ENCODE data around the gene FGFRL1.
A peak's percentile ranks its signal among the peaks of the same experiment; 100 is the strongest.

FGFRL1 gene

GRCh38 chr4:1060621-1061020 lies 49.2 kb downstream of the FGFRL1 start:
- TF ChIP-seq, protein P1, sequence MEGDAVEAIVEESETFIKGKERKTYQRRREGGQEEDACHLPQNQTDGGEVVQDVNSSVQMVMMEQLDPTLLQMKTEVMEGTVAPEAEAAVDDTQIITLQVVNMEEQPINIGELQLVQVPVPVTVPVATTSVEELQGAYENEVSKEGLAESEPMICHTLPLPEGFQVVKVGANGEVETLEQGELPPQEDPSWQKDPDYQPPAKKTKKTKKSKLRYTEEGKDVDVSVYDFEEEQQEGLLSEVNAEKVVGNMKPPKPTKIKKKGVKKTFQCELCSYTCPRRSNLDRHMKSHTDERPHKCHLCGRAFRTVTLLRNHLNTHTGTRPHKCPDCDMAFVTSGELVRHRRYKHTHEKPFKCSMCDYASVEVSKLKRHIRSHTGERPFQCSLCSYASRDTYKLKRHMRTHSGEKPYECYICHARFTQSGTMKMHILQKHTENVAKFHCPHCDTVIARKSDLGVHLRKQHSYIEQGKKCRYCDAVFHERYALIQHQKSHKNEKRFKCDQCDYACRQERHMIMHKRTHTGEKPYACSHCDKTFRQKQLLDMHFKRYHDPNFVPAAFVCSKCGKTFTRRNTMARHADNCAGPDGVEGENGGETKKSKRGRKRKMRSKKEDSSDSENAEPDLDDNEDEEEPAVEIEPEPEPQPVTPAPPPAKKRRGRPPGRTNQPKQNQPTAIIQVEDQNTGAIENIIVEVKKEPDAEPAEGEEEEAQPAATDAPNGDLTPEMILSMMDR (IDR thresholded peaks at IDR 0.05; ENCODE audit: low read length, missing control alignments) = no peak
- no peak for DNase-seq (ENCODE audit: low read depth)
- no peak overlapping the region for H3K4me3 ChIP-seq (replicated peaks; ENCODE audit: low read depth, low read length)

GRCh38 chr4:1061056-1061700 lies 49.8 kb downstream of the FGFRL1 start:
- TF ChIP-seq, protein P1 (IDR thresholded peaks at IDR 0.05; ENCODE audit: low read length, missing control alignments) = no peak
- DNase-seq (ENCODE audit: low read depth) = no peak

GRCh38 chr4:1061760-1062159 lies 50.3 kb downstream of the FGFRL1 start:
- TF ChIP-seq, protein P1 (IDR thresholded peaks at IDR 0.05; ENCODE audit: low read length, missing control alignments) = no peak
- DNase-seq (ENCODE audit: low read depth) = no peak
- H3K4me3 ChIP-seq (replicated peaks; ENCODE audit: low read depth, low read length) = no peak overlapping the region

More at GRCh38 chr4:1061056-1061700, 49.8 kb downstream of the FGFRL1 start:
- H3K4me3 ChIP-seq (replicated peaks; ENCODE audit: low read depth, low read length) = no peak overlapping the region

- H3K4me3 ChIP-seq (replicated peaks; ENCODE audit: low read depth, low read length) = no peak overlapping the region
- DNase-seq (ENCODE audit: low read depth) = no peak
- TF ChIP-seq, protein P1 (IDR thresholded peaks at IDR 0.05; ENCODE audit: low read length, missing control alignments) = no peak
Observed at GRCh38 chr4:1062419-1062818, 51.0 kb downstream of the FGFRL1 start.

GRCh38 chr4:1065732-1066131 lies 54.3 kb downstream of the FGFRL1 start:
- no peak overlapping the region for H3K4me3 ChIP-seq (replicated peaks; ENCODE audit: low read depth, low read length)
- TF ChIP-seq, protein P1 (IDR thresholded peaks at IDR 0.05; ENCODE audit: low read length, missing control alignments) = no peak
- DNase-seq (ENCODE audit: low read depth) = no peak

- DNase-seq (ENCODE audit: low read depth) = no peak
- TF ChIP-seq, protein P1 (IDR thresholded peaks at IDR 0.05; ENCODE audit: low read length, missing control alignments) = no peak
- H3K4me3 ChIP-seq (replicated peaks; ENCODE audit: low read depth, low read length) = no peak overlapping the region
Observed at GRCh38 chr4:1069394-1069793, 58.0 kb downstream of the FGFRL1 start.

GRCh38 chr4:1072830-1073446 lies 61.5 kb downstream of the FGFRL1 start:
- TF ChIP-seq, protein P1 (IDR thresholded peaks at IDR 0.05; ENCODE audit: low read length, missing control alignments) = peak; percentile 94
- DNase-seq (ENCODE audit: low read depth) = peak; percentile 68
- no peak overlapping the region for H3K4me3 ChIP-seq (replicated peaks; ENCODE audit: low read depth, low read length)

All from fibroblast of pulmonary artery (primary cell).